ENCODE measurements around the gene KIF18B.
"Not testable (repeated sequence)": the region's sequence is repeated elsewhere in the genome, so short reads cannot be mapped to it uniquely, and the experiment has no call there.

KIF18B gene

DNA sequence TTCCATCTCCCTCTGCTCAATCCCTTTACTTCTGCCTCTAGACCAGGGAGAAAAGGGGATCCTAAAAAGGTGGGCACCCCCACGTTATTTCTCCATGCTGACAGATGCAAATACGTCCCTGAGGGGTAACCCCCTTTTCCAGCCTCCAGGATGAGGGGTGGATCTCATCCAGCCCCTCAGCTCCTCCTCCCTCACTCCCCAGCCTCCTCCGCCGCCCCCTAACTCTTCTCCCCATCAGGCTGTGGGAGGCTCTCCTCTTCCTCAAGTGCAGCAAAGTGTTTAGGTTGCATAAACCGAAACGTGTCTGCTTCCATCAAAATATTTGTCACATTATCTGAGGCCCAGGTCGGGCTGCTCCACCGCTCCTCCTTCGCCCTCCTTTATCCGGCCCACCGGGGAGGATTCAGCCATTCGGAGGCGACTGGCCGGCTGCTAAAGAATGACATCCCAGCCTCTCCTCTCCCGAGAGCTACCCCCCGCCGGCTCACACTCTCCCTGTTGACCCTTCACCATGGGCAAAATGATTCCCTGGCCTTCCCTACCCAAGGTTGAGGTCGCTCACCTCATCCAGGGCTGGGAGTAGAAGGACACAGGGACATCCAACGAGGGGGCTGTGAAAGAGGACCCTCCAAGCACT, 21.7 kb upstream of the KIF18B start:
- DNase-seq: no peak

DNA sequence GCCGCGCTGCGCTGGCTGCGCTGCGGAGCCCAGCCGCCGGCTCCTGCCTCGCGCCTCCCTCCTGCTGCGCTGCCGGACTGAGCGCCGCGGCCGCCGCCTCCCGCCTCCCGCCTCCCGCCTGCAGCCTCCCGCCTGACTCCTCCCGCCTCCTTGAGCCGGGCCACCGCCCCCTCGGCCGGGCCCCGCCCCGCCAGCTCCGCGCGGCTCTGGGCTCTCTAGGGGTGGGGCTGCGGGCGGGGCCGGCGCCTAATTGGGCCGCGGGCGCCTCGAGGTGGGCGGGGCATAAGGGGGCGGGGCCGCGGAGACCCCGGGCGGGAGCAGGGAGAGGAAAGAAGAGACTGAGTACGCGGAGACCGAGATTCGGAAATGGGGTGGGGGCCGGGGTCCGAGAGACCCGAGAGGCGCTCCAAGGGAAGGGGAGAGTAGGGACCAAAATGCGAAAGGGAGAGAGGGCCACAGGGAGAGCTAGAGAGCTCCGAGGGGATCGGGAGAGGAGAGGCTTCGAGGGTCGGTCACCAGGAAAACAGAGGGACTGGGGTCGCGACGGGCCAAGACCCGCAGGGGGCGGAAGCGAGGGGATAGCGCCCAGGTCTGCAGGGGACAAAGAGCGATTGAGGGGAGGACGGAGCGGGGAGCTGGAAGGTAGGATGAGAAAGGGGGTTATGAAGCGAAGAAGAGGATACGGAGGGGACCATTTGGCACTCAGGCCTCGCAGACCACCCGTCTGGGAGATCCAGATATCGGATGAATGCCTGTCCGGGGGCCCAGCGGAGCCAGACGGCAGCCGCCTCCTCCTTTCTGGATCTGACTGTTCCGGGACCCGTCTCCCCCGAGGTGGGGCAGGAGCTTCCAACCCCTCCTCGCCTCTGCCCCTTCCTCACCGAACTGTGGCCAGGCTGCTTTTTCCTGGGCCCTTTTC, 20.9 kb upstream of the KIF18B start, which contains the start of gene C1QL1:
Gene C1QL1, minus strand, starts transcription at position 79 of the 919 bp plus-strand sequence. CDS start 255 bp downstream, outside the sequence.
- peak; percentile 79 for DNase-seq

DNA sequence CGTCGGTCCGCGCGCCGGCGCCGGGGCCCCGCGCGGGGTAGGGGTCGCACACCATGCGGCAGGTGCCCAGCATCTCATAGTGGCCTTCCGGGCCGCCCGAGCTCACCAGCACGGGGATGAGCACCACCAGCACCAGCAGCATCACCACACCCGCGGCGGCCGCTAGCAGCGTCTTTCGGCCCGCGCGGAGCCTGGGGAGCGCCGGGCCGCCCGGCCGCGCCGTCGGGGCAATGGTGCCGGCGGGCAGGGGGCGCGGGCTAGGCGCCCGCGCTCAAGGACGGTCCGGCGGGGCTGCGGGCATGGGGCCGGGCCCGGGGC, 20.3 kb upstream of the KIF18B start:
- no peak for DNase-seq

GRCh38 chr17:44967026-44967906, 19.7 kb upstream of the KIF18B start:
- DNase-seq: no peak

- DNase-seq: no peak
Measured at GRCh38 chr17:44966348-44967025, 18.9 kb upstream of the KIF18B start.

GRCh38 chr17:44965481-44966234, 18.1 kb upstream of the KIF18B start:
- DNase-seq: no peak

DNA sequence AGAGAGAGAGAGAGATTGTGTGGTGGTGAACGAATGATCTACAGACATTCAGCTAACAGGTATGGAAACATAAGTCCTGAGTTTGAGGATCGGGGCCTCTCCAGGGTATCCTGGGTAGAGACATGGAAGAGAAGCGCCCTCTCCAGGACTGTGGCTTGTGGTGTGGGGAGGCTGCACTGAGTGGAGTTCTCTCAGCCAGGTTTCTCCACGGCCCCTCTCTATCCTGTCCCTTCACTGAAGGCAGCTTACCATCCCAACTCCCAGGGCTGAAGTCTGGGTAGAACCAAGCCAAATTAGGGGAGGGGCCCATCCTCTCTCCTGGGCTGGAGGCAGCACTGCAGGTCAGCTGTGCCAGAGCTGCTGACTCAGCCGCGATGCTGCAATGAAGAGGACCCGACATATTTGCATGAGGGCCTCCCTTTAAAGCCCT, 14.4 kb upstream of the KIF18B start:
- no peak for DNase-seq

DNA sequence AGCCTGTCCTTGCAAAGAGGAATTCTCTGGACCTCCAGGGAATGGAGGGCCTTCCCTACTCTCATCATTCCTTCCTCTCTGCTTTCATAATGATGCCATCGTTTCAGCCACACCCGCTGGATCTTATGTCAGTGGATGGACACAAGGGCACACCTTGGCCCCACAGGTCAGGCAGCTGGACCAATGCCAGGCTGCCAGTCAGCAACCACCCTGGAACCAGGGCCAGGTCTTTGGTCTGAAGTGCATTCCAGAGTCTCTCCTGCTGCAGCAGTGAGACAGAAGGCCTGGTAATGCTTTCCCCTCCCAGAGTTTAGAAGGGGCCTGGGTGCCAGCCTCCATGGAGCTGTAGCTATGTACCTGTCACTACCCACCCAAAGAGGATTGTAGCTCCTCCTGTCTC, 13.1 kb upstream of the KIF18B start:
- no peak for DNase-seq

DNA sequence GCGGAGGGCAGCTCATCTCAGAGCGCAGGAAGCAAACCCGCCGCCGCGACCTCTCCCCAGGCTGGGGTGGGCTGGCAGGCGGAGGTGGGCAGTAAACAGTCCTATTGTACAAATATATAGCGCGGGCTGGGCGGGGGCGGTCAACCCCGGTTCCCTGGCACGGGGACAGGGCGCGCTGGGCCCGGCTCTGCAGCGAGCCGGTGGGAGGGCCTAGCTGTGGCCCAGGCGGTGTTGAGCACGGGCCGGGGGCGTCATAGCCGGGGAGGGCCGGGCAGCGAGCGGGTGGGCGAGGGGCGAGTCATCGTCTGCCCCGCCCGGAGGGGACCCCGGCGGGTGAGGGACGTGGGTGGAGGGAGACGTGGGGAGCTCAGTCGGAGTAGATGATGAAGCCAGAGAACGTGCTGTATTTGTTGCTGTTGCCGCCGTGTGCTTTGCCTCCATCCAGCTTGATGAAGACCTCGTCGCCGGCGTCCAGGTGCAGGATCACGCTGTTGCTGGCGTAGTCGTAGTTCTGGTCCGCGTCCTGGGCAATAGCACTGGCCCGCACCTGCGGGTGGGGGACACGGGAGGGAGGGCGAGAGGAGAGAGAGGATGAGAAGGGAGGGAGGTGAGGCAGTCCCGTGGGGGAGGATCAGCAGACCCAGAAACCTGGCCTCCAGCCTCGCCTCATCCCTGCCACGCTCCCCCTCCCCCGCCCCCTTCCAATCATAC, 12.4 kb upstream of the KIF18B start:
- DNase-seq: no peak

DNA sequence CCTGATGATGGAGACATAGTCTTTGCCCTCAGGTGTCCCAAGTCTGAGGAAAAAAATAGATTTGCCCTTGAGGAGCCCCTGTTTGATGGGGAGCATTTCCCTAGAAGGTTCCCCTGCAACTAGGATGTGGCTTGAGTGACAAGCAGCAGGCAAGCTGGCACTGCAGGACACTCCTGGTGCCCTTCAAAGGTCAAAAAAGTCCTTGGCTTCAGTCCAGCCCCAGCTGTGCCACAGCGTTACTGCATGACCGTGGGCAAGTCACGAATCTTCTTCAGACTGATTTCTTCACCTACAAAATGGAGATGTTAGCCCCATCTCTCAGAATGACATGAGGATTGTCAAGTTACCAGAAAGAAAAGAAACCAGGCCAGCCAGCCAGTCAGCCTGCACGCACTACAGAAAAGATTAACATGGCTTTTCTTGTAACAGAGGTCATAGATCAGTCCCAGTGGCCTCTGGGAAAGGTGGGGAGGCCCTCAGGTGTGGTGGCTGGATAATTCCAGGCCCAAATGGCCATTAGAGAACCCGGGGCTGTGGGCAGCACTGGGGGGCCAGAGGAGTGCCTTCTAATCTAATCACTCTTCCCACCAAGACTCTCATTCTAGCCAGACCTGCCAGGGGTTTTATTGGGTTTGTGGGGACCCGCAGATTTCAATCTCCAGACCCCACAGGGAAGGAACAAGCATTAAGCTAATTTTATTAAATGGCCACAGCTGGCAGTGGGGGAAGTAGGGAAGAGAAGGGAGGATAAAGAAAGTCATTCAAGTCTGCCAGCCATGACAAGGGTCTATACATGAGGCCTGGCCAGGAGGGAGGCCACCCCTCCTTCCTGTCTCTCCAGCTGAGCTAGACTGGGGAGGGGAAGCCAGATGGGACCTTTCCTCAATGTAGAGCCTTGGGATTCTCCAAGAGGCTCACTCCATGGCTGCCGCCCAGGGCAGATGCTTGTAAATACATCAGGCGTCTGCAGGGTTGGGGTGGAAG, 9.7 kb upstream of the KIF18B start:
- DNase-seq: no peak

- DNase-seq: no peak
Measured at GRCh38 chr17:44955674-44956425, 8.3 kb upstream of the KIF18B start.

- DNase-seq: no peak
Measured at GRCh38 chr17:44952946-44953475, 5.4 kb upstream of the KIF18B start.

DNA sequence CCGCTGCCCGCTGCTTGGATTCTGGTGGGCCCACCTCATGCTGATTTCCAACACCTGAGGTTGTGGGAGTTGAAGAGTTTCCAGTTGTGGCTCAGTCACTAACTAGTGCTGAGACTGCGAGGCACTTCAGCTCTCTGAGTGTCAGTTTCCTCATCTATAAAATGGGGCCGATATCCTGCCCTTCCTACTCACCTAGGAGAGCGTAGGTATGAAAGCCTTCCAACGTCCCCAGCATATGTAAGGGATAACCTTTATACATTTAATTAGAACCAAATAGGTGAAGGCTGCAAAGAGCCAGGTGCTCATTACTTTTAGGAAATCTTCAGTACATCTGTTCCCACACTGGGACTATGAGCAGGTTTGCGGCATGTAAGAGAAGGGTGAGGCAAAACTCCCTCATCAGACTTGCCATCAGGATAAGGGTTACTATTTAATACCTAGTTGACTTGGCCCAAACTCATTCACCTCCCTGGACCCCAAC, 782 bp upstream of the KIF18B start:
- DNase-seq: no peak

GRCh38 chr17:44945652-44946051, 1.9 kb downstream of the KIF18B start:
- DNase-seq: not testable (repeated sequence)

DNA sequence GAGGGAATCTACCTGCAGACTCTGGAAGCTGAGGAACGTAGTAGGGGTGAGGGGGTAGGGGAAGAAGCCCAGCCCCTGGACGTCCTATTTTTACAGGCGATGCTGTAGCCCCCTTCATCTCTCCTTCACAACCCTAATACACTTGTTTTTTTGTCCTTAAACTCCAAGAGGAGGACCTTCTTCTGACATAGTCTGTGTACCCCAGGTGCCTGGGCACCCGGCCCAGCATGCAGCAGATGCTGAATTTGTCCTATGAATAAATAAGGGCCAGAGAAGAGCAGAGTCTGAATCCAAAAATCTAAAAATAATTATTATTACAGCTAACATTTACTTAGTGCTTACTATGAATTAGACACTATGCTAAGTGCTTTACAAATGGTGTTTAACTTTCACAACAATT, 5.1 kb downstream of the KIF18B start:
- DNase-seq: no peak

GRCh38 chr17:44941712-44942331, 5.8 kb downstream of the KIF18B start:
- no peak for DNase-seq

DNA sequence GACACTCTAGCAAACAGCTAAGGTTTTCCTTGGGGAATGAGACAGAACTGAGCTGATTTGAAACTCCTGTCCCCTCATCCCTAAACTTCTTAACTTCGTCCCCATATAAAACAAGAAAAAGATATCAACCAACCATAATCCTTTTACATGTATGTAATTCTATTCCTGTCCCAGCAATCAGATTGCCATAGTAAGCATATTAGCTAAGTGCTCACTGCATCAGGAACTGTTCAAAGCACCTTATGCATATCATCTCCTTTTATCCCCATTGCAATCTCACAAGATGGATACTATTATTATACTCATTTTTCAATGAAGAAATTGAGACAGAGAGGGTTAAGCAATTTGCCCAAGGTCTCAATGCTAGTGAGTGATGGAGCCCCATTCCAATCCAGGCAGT, 6.8 kb downstream of the KIF18B start:
- DNase-seq: no peak

- DNase-seq: no peak
Measured at GRCh38 chr17:44940317-44940716, 7.3 kb downstream of the KIF18B start.

Data from T-helper 9 cell (primary cell).